Measurements from ENCODE around the gene ITM2C. TPM values are rescaled to one million over a fixed set of nuclear protein-coding genes. Genes with fewer than 3 reads are reported as not detected.

The ITM2C gene
- total and polyA plus RNA-seq, 2 of the 8 experiments (the other 6 are each of a cell fraction or from before 2014, with no cell fraction given), result 362 to 742 TPM

DNA sequence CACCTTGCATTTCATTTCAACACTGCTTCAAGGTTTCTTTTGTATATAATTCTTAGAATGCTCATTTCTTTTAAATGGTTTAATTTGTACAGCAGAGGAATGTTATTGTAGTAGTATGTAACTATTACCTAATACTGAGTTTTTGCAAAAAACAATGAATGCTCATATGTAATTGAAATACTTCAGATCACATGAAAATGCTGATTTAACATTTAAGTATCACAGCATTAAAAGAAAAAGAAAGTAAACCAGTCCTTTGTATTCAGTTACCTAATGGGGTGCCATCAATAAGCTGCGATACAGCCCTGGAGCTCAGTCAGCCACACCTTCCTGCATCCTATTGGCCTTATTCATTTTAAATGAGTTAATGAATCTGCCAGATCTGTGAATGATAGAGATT, 45.3 kb upstream of the ITM2C start (continued):
- TF ChIP-seq, protein P1, sequence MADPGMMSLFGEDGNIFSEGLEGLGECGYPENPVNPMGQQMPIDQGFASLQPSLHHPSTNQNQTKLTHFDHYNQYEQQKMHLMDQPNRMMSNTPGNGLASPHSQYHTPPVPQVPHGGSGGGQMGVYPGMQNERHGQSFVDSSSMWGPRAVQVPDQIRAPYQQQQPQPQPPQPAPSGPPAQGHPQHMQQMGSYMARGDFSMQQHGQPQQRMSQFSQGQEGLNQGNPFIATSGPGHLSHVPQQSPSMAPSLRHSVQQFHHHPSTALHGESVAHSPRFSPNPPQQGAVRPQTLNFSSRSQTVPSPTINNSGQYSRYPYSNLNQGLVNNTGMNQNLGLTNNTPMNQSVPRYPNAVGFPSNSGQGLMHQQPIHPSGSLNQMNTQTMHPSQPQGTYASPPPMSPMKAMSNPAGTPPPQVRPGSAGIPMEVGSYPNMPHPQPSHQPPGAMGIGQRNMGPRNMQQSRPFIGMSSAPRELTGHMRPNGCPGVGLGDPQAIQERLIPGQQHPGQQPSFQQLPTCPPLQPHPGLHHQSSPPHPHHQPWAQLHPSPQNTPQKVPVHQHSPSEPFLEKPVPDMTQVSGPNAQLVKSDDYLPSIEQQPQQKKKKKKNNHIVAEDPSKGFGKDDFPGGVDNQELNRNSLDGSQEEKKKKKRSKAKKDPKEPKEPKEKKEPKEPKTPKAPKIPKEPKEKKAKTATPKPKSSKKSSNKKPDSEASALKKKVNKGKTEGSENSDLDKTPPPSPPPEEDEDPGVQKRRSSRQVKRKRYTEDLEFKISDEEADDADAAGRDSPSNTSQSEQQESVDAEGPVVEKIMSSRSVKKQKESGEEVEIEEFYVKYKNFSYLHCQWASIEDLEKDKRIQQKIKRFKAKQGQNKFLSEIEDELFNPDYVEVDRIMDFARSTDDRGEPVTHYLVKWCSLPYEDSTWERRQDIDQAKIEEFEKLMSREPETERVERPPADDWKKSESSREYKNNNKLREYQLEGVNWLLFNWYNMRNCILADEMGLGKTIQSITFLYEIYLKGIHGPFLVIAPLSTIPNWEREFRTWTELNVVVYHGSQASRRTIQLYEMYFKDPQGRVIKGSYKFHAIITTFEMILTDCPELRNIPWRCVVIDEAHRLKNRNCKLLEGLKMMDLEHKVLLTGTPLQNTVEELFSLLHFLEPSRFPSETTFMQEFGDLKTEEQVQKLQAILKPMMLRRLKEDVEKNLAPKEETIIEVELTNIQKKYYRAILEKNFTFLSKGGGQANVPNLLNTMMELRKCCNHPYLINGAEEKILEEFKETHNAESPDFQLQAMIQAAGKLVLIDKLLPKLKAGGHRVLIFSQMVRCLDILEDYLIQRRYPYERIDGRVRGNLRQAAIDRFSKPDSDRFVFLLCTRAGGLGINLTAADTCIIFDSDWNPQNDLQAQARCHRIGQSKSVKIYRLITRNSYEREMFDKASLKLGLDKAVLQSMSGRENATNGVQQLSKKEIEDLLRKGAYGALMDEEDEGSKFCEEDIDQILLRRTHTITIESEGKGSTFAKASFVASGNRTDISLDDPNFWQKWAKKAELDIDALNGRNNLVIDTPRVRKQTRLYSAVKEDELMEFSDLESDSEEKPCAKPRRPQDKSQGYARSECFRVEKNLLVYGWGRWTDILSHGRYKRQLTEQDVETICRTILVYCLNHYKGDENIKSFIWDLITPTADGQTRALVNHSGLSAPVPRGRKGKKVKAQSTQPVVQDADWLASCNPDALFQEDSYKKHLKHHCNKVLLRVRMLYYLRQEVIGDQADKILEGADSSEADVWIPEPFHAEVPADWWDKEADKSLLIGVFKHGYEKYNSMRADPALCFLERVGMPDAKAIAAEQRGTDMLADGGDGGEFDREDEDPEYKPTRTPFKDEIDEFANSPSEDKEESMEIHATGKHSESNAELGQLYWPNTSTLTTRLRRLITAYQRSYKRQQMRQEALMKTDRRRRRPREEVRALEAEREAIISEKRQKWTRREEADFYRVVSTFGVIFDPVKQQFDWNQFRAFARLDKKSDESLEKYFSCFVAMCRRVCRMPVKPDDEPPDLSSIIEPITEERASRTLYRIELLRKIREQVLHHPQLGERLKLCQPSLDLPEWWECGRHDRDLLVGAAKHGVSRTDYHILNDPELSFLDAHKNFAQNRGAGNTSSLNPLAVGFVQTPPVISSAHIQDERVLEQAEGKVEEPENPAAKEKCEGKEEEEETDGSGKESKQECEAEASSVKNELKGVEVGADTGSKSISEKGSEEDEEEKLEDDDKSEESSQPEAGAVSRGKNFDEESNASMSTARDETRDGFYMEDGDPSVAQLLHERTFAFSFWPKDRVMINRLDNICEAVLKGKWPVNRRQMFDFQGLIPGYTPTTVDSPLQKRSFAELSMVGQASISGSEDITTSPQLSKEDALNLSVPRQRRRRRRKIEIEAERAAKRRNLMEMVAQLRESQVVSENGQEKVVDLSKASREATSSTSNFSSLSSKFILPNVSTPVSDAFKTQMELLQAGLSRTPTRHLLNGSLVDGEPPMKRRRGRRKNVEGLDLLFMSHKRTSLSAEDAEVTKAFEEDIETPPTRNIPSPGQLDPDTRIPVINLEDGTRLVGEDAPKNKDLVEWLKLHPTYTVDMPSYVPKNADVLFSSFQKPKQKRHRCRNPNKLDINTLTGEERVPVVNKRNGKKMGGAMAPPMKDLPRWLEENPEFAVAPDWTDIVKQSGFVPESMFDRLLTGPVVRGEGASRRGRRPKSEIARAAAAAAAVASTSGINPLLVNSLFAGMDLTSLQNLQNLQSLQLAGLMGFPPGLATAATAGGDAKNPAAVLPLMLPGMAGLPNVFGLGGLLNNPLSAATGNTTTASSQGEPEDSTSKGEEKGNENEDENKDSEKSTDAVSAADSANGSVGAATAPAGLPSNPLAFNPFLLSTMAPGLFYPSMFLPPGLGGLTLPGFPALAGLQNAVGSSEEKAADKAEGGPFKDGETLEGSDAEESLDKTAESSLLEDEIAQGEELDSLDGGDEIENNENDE (IDR thresholded peaks at IDR 0.05; ENCODE audit: insufficient replicate concordance, low read length), result no peak
- no peak for TF ChIP-seq YY1 (IDR thresholded peaks at IDR 0.05; ENCODE audit: low read depth, low read length)
- TF ChIP-seq POU5F1 (IDR thresholded peaks at IDR 0.05; ENCODE audit: low read depth, low read length), result no peak
